Progenitor cell of endocrine pancreas (in vitro differentiated cells): ENCODE measurements around the gene NR0B2. TPM values are rescaled to one million over a fixed set of nuclear protein-coding genes. Genes with fewer than 3 reads are reported as not detected.
"Not testable (repeated sequence)": the region's sequence is repeated elsewhere in the genome, so short reads cannot be mapped to it uniquely, and the experiment has no call there.

Experiments used
- DNase-seq: peaks from one replicate; pipeline ENCODE4 v3.0.0; 2021; ENCODE audit warnings: low spot score; ENCODE audit not compliant: unreplicated experiment
- H3K27ac Mint-ChIP-seq: 2 replicates; pipeline ENCODE4 v1.8.0; 2021; ENCODE audit warnings: mild to moderate bottlenecking, moderate library complexity, mixed read lengths
- H3K27me3 Mint-ChIP-seq: 2 replicates; pipeline ENCODE4 v1.8.0; 2021; ENCODE audit warnings: mixed read lengths
- H3K36me3 Mint-ChIP-seq: 2 replicates; pipeline ENCODE4 v1.8.0; 2022; ENCODE audit warnings: mixed read lengths; ENCODE audit not compliant: insufficient read depth
- H3K4me1 Mint-ChIP-seq: 2 replicates; pipeline ENCODE4 v1.8.0; 2021; ENCODE audit warnings: low read depth, mixed read lengths
- H3K4me3 Mint-ChIP-seq: 2 replicates; pipeline ENCODE4 v1.8.0; 2021; ENCODE audit warnings: low read depth, mild to moderate bottlenecking, moderate library complexity, mixed read lengths
- H3K9me3 Mint-ChIP-seq: 2 replicates; pipeline ENCODE4 v1.8.0; 2021; ENCODE audit warnings: low read depth, mixed read lengths
- total RNA-seq: library from RNA; stranded (reverse); gene quantifications from 2 replicates; pipeline ENCODE4 v1.2.1, GENCODE V29; 2021
- TF ChIP-seq, protein P1 (sequence below): fragments of 200-600 bp; sonication (generic); IDR thresholded peaks from one replicate; pipeline ENCODE4 v1.5.0; 2021; ENCODE audit warnings: antibody characterized with exemption, mild to moderate bottlenecking; ENCODE audit not compliant: unreplicated experiment

Gene NR0B2
- total RNA-seq, 1 donor from 2014 or later, result 11.9 TPM

DNA sequence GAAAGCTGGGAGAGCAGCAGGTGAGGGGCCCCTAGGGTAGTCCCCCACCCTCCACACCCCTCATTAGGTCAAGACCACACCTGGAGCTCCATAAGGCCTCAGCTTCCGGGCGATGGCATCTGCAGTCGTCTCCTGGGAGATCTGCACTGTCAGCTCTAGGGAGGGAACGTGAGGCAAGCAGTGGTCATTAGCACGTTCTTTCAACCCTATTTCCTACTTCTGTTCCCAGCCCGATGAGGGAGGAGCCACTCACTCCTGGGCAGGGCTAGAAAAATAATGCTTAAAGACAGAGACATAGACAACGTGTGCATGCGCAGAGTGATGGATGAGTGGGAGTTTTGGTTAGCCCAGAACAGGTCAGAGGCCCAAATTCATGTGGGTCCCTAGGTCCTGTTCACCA lies 36.8 kb upstream of the NR0B2 start:
- Mint-ChIP-seq H3K27ac (peak overlapping the region; percentile 46), H3K27me3 (no peaks in the 10 kb centered on the region), H3K9me3 (no peaks in the 10 kb centered on the region), H3K4me3 (no peak overlapping the region), H3K4me1 (peaks cover 10% of the 10 kb centered on the region), H3K36me3 (peaks cover 22% of the 10 kb centered on the region)
- TF ChIP-seq, protein P1, sequence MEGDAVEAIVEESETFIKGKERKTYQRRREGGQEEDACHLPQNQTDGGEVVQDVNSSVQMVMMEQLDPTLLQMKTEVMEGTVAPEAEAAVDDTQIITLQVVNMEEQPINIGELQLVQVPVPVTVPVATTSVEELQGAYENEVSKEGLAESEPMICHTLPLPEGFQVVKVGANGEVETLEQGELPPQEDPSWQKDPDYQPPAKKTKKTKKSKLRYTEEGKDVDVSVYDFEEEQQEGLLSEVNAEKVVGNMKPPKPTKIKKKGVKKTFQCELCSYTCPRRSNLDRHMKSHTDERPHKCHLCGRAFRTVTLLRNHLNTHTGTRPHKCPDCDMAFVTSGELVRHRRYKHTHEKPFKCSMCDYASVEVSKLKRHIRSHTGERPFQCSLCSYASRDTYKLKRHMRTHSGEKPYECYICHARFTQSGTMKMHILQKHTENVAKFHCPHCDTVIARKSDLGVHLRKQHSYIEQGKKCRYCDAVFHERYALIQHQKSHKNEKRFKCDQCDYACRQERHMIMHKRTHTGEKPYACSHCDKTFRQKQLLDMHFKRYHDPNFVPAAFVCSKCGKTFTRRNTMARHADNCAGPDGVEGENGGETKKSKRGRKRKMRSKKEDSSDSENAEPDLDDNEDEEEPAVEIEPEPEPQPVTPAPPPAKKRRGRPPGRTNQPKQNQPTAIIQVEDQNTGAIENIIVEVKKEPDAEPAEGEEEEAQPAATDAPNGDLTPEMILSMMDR, result no peak
- no peak for DNase-seq

DNA sequence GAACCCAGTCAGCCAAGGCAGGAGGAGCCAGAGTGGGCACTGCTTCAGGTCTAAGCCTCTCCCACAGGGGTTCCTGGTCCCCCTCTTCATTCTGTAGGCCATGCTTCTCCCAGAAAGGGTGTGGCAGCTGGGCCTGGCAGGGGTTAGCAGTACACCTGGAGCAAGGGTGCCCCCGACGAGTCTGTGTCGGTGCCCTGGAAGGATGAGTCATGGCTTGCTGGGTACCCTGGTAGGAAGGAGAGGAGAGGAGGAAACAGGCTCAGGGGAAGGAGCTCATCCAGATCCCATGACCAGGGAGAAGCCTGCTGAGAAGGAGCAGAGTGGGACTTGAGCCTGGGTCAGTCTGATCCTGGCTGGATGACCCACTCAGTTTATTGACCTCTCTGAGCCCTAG lies 36.1 kb upstream of the NR0B2 start:
- H3K4me3 Mint-ChIP-seq, result no peak overlapping the region
- peaks cover 28% of the 10 kb centered on the region for H3K36me3 Mint-ChIP-seq
- no peaks in the 10 kb centered on the region for H3K27me3 Mint-ChIP-seq
- H3K27ac Mint-ChIP-seq, result peak overlapping the region; percentile 37
- H3K4me1 Mint-ChIP-seq, result peaks cover 16% of the 10 kb centered on the region
- TF ChIP-seq, protein P1, result no peak
- H3K9me3 Mint-ChIP-seq, result no peaks in the 10 kb centered on the region
- DNase-seq, result no peak

DNA sequence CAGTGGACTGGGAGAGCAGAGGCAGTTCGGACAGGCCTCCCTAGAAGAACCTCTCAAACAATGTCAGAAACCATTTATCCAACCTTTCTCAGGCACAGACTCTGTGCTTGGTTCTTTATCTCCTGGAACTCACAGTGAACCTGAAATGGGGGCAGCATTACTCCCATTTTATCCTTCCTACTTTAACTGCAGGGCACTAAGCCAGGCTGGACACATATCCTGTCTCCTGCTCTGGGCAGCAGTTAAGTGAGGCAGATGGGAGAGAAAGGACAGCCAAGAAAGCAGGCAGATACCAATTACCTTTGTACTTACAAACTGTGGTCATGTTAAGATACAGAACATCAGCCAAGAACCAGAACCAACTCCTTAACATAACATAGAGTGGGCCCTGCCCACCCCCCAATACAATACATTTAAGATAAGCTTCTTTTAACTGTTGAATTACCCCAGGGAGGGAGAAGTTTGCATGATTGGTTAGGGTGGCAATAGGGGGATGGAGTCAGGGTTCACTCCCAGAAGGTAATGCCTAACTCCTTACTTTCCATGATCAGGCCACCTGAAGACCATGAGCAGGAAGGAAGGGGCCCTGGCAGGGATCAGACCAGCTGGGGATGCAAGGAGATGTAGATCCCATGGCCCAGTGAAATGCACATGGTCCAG lies 35.6 kb upstream of the NR0B2 start:
- no peak for DNase-seq
- H3K27me3 Mint-ChIP-seq, result no peaks in the 10 kb centered on the region
- H3K4me3 Mint-ChIP-seq, result no peak overlapping the region
- peak overlapping the region; percentile 37 for H3K27ac Mint-ChIP-seq
- TF ChIP-seq, protein P1, result no peak
- H3K4me1 Mint-ChIP-seq, result peaks cover 17% of the 10 kb centered on the region
- H3K9me3 Mint-ChIP-seq, result no peaks in the 10 kb centered on the region
- peaks cover 29% of the 10 kb centered on the region for H3K36me3 Mint-ChIP-seq

DNA sequence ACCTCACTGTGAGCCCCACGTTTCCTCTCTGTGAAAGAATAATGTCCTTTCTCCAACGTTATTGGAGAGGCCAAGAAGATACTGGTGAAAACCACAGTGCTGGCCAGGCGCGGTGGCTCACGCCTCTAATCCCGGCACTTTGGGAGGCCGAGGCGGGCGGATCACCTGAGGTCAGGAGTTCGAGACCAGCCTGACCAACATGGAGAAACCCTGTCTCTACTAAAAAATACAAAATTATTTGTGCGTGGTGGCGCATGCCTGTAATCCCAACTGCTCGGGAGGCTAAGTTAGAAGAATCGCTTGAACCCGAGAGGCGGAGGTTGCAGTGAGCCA lies 34.9 kb upstream of the NR0B2 start:
- not testable (repeated sequence) for H3K9me3 Mint-ChIP-seq, H3K4me3 Mint-ChIP-seq, H3K27ac Mint-ChIP-seq, H3K27me3 Mint-ChIP-seq, DNase-seq
- peaks cover 27% of the 10 kb centered on the region for H3K36me3 Mint-ChIP-seq
- H3K4me1 Mint-ChIP-seq, result peaks cover 17% of the 10 kb centered on the region

DNA sequence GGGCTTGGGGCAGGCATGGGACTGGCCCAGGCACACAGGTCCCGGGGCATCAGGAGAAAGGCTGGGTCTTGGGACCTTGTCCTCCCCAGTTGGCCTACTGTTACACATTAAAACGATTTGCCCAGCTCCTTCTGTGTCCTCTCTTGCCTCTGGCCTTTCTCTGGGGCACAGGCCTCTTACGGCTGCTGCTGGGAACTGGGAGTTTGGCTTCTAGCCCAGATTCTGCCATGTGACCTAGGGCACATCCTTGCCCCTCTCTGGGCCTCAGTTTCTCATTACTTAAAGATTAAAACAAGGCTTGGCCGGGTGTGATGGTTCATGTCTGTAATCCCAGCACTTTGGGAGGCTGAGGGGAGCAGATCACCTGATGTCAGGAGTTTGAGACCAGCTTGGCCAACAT lies 32.5 kb upstream of the NR0B2 start:
- Mint-ChIP-seq H3K9me3 (no peaks in the 10 kb centered on the region), H3K4me1 (peaks cover 17% of the 10 kb centered on the region), H3K27me3 (no peaks in the 10 kb centered on the region), H3K27ac (peak overlapping the region; percentile 88), H3K36me3 (peaks cover 33% of the 10 kb centered on the region), H3K4me3 (no peak overlapping the region)
- TF ChIP-seq, protein P1, result no peak
- no peak for DNase-seq

DNA sequence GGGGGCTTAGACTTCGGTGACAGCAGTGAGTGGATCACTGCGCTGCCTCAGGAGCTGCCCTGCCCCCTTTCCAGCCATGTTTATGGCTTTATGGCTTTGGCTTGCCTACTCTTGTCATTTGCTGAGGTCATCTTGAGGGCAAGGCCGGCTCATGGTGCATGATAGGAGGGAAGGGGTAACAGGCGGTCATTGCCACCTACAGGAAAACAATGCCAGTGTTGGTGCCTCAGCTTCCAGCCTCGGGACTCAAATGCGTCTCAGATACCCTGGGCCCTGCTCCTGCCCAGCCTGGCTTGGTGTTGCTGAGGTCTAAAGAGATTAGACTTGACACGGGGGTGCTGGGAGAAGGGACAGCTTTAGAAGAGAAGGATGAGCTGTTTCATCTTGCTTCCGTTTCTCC lies 32.0 kb upstream of the NR0B2 start:
- no peak for DNase-seq
- Mint-ChIP-seq H3K27ac (peak overlapping the region; percentile 88), H3K27me3 (no peaks in the 10 kb centered on the region), H3K9me3 (no peaks in the 10 kb centered on the region), H3K4me1 (peaks cover 17% of the 10 kb centered on the region), H3K36me3 (peaks cover 31% of the 10 kb centered on the region), H3K4me3 (peak overlapping the region; percentile 32)
- TF ChIP-seq, protein P1, result no peak
